Measurements from ENCODE around the gene CALCOCO1. TPM values are rescaled to one million over a fixed set of nuclear protein-coding genes. Genes with fewer than 3 reads are reported as not detected.
"Not testable (repeated sequence)": the region's sequence is repeated elsewhere in the genome, so short reads cannot be mapped to it uniquely, and the experiment has no call there.

Gene CALCOCO1
- polyA plus RNA-seq, 1 donor = 137 TPM

GRCh38 chr12:53734425-53734824 is 7.2 kb upstream of the CALCOCO1 start:
- DNase-seq = no peak

GRCh38 chr12:53733807-53734200 is 6.6 kb upstream of the CALCOCO1 start:
- DNase-seq = no peak

GRCh38 chr12:53733051-53733806 is 6.0 kb upstream of the CALCOCO1 start:
- DNase-seq = no peak

GRCh38 chr12:53729644-53730043 is 2.4 kb upstream of the CALCOCO1 start:
- DNase-seq = no peak

- DNase-seq = no peak
Observed at GRCh38 chr12:53728206-53728605, 954 bp upstream of the CALCOCO1 start.

- no peak for DNase-seq
Observed at GRCh38 chr12:53726946-53727309, 324 bp downstream of the CALCOCO1 start.

GRCh38 chr12:53726341-53726740 is 911 bp downstream of the CALCOCO1 start:
- no peak for DNase-seq

- DNase-seq = no peak
Observed at GRCh38 chr12:53725824-53726223, 1.4 kb downstream of the CALCOCO1 start.

- no peak for DNase-seq
Observed at GRCh38 chr12:53722450-53723041, 4.7 kb downstream of the CALCOCO1 start.

GRCh38 chr12:53720946-53721345 is 6.3 kb downstream of the CALCOCO1 start:
- no peak for DNase-seq

- no peak for DNase-seq
Observed at GRCh38 chr12:53719649-53720048, 7.6 kb downstream of the CALCOCO1 start.

- not testable (repeated sequence) for DNase-seq
Observed at GRCh38 chr12:53718567-53718966, 8.7 kb downstream of the CALCOCO1 start.

- no peak for DNase-seq
Observed at GRCh38 chr12:53717319-53717718, 9.9 kb downstream of the CALCOCO1 start.

GRCh38 chr12:53714004-53714403 is 13.2 kb downstream of the CALCOCO1 start:
- DNase-seq = no peak

- no peak for DNase-seq
Observed at GRCh38 chr12:53713516-53713915, 13.7 kb downstream of the CALCOCO1 start.

- peak; percentile 44 for DNase-seq
Observed at GRCh38 chr12:53712059-53712643, 15.1 kb downstream of the CALCOCO1 start.

- DNase-seq = no peak
Observed at GRCh38 chr12:53710091-53710490, 17.2 kb downstream of the CALCOCO1 start.

GRCh38 chr12:53709671-53710070 is 17.6 kb downstream of the CALCOCO1 start:
- DNase-seq = no peak

- no peak for DNase-seq
Observed at GRCh38 chr12:53706080-53706479, 21.2 kb downstream of the CALCOCO1 start.

GRCh38 chr12:53703756-53704155 is 23.5 kb downstream of the CALCOCO1 start:
- no peak for DNase-seq

- peak; percentile 75 for DNase-seq
Observed at GRCh38 chr12:53701518-53702264, 25.6 kb downstream of the CALCOCO1 start.

- DNase-seq = no peak
Observed at GRCh38 chr12:53700567-53700966, 26.7 kb downstream of the CALCOCO1 start.

GRCh38 chr12:53699678-53700025 is 27.6 kb downstream of the CALCOCO1 start:
- DNase-seq = no peak

Data from left kidney (tissue), 2 donors.